Measurements from ENCODE around the gene KRTAP10-7. TPM values are rescaled to one million over a fixed set of nuclear protein-coding genes. Genes with fewer than 3 reads are reported as not detected.
"Not testable (repeated sequence)": the region's sequence is repeated elsewhere in the genome, so short reads cannot be mapped to it uniquely, and the experiment has no call there.

The KRTAP10-7 gene
- total RNA-seq, 1 experiment from 2014 or later = not detected

GRCh38 chr21:44644878-44645277 is 44.5 kb downstream of the KRTAP10-7 start:
- no peaks in the 10 kb centered on the region for H4K20me1 ChIP-seq (ENCODE audit: control insufficient read depth, insufficient read depth, insufficient read length)
- H3K23ac ChIP-seq (ENCODE audit: insufficient read length, low read depth, low read length) = no peak overlapping the region
- H3K4me1 ChIP-seq (ENCODE audit: insufficient read depth, low read length) = no peaks in the 10 kb centered on the region
- TF ChIP-seq CTCF (conservative IDR thresholded peaks at IDR 0.05) = no peak
- Mint-ChIP-seq H3K27me3 (ENCODE audit: low read depth) (peaks cover 8% of the 10 kb centered on the region), H3K36me3 (ENCODE audit: insufficient read depth in 1 of 3, low read depth in 3 of 3) (peaks cover 9 to 20% (median 16%) of the 10 kb centered on the region in 3 experiments), H3K27ac (no peak overlapping the region), H3K9me3 (peaks cover 22 to 25% of the 10 kb centered on the region in 2 experiments), H3K4me1 (peaks cover 13 to 14% of the 10 kb centered on the region in 2 experiments), H3K4me3 (no peak overlapping the region)
- no peak overlapping the region for H2AK5ac ChIP-seq (ENCODE audit: insufficient read length, low read length)
- no peak overlapping the region for H4K5ac ChIP-seq (ENCODE audit: insufficient read length, low read depth, low read length)
- no peaks in the 10 kb centered on the region for H3K79me1 ChIP-seq (ENCODE audit: insufficient read depth, low read depth, low read length, poor library complexity, severe bottlenecking)
- H2AFZ ChIP-seq (ENCODE audit: low read length) = no peak overlapping the region
- no peak overlapping the region for H3K4me2 ChIP-seq (ENCODE audit: insufficient read depth, insufficient read length, low read length)
- H3K79me2 ChIP-seq (ENCODE audit: insufficient read depth, low read length) = no peaks in the 10 kb centered on the region
- no peak overlapping the region for H3K27ac ChIP-seq (ENCODE audit: insufficient read length, low read depth, low read length)
- no peak overlapping the region for H2BK15ac ChIP-seq (ENCODE audit: low read depth, low read length)
- no peak overlapping the region for H3K18ac ChIP-seq (ENCODE audit: insufficient read length, low read depth, low read length)
- no peaks in the 10 kb centered on the region for H3K9me3 ChIP-seq (ENCODE audit: control insufficient read depth, low read depth, low read length)
- no peak for DNase-seq
- no peak overlapping the region for H2BK5ac ChIP-seq (ENCODE audit: insufficient read length, low read length)
- no peak overlapping the region for H2BK12ac ChIP-seq (ENCODE audit: insufficient read length, low read depth, low read length)
- no peak overlapping the region for H3K4ac ChIP-seq (ENCODE audit: low read depth, low read length)
- WGBS (ENCODE audit: extremely low coverage, insufficient read length, low lambda C conversion rate) = no CpG with 5 or more reads among the region's 2 CpGs
- no peak overlapping the region for H2BK20ac ChIP-seq (ENCODE audit: low read depth, low read length, poor library complexity, severe bottlenecking)
- H4K91ac ChIP-seq (ENCODE audit: insufficient read length, low read depth, low read length) = no peak overlapping the region
- no peak overlapping the region for H3K14ac ChIP-seq (ENCODE audit: insufficient read depth, low read length)
- H4K8ac ChIP-seq (replicated peaks; ENCODE audit: insufficient read length, low read depth, low read length) = no peak overlapping the region
- no peak overlapping the region for H3K9ac ChIP-seq (ENCODE audit: extremely low read depth, insufficient read length, low read length)
- no peak overlapping the region for H3T11ph ChIP-seq (ENCODE audit: low read length)
- H3K56ac ChIP-seq (ENCODE audit: insufficient read length, low read depth, low read length) = no peak overlapping the region
- H2BK120ac ChIP-seq (ENCODE audit: low read depth, low read length, poor library complexity, severe bottlenecking) = no peak overlapping the region
- H3K27me3 ChIP-seq (ENCODE audit: insufficient read depth, low read length) = no peaks in the 10 kb centered on the region
- H3K23me2 ChIP-seq (ENCODE audit: insufficient read length, low read depth, low read length, poor library complexity, severe bottlenecking) = peaks cover 2% of the 10 kb centered on the region

DNA sequence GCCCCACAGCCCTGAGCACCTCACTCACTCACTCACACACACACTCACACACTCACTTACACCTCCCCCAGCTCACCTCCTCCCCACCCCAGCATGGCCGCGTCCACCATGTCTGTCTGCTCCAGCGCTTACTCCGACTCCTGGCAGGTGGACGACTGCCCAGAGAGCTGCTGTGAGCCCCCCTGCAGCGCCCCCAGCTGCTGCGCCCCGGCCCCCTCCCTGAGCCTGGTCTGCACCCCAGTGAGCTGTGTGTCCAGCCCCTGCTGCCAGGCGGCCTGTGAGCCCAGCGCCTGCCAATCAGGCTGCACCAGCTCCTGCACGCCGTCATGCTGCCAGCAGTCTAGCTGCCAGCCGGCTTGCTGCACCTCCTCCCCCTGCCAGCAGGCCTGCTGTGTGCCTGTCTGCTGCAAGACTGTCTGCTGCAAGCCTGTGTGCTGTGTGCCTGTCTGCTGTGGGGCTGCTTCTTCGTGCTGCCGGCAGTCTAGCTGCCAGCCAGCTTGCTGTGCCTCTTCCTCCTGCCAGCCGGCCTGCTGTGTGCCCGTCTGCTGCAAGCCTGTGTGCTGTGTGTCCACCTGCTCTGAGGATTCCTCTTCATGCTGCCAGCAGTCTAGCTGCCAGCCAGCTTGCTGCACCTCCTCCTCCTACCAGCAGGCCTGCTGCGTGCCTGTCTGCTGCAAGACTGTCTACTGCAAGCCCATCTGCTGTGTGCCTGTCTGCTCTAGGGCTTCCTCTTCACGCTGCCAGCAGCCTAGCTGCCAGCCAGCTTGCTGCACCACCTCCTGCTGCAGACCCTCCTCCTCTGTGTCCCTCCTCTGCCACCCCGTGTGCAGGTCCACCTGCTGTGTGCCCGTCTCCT is 46.2 kb downstream of the KRTAP10-7 start, which contains the start of gene KRTAP10-11:
TSS of gene KRTAP10-11 (plus strand) at position 49 of the 856 bp plus-strand sequence. CDS start at position 94, 45 bp downstream.
- H3K23ac ChIP-seq (ENCODE audit: insufficient read length, low read depth, low read length); H3K9me3 ChIP-seq (ENCODE audit: control insufficient read depth, low read depth, low read length); H3K9ac ChIP-seq (ENCODE audit: extremely low read depth, insufficient read length, low read length); H3K18ac ChIP-seq (ENCODE audit: insufficient read length, low read depth, low read length); H2AFZ ChIP-seq (ENCODE audit: low read length); H2BK20ac ChIP-seq (ENCODE audit: low read depth, low read length, poor library complexity, severe bottlenecking); DNase-seq; H3K79me1 ChIP-seq (ENCODE audit: insufficient read depth, low read depth, low read length, poor library complexity, severe bottlenecking); H2BK15ac ChIP-seq (ENCODE audit: low read depth, low read length); H3K56ac ChIP-seq (ENCODE audit: insufficient read length, low read depth, low read length); H4K5ac ChIP-seq (ENCODE audit: insufficient read length, low read depth, low read length); H3T11ph ChIP-seq (ENCODE audit: low read length); H3K27me3 ChIP-seq (ENCODE audit: insufficient read depth, low read length); H3K27ac ChIP-seq (ENCODE audit: insufficient read length, low read depth, low read length); H3K14ac ChIP-seq (ENCODE audit: insufficient read depth, low read length); H4K91ac ChIP-seq (ENCODE audit: insufficient read length, low read depth, low read length); H4K20me1 ChIP-seq (ENCODE audit: control insufficient read depth, insufficient read depth, insufficient read length); H2BK120ac ChIP-seq (ENCODE audit: low read depth, low read length, poor library complexity, severe bottlenecking); H2BK5ac ChIP-seq (ENCODE audit: insufficient read length, low read length); H3K4ac ChIP-seq (ENCODE audit: low read depth, low read length); H2BK12ac ChIP-seq (ENCODE audit: insufficient read length, low read depth, low read length); H4K8ac ChIP-seq (replicated peaks; ENCODE audit: insufficient read length, low read depth, low read length); H3K4me1 ChIP-seq (ENCODE audit: insufficient read depth, low read length); H3K79me2 ChIP-seq (ENCODE audit: insufficient read depth, low read length); H2AK5ac ChIP-seq (ENCODE audit: insufficient read length, low read length); H3K23me2 ChIP-seq (ENCODE audit: insufficient read length, low read depth, low read length, poor library complexity, severe bottlenecking); H3K4me2 ChIP-seq (ENCODE audit: insufficient read depth, insufficient read length, low read length); H3K27me3 Mint-ChIP-seq (ENCODE audit: low read depth): not testable (repeated sequence)
- H3K9me3 Mint-ChIP-seq = peaks cover 22 to 27% of the 10 kb centered on the region in 2 experiments
- H3K36me3 Mint-ChIP-seq (ENCODE audit: insufficient read depth in 1 of 3, low read depth in 3 of 3) = peaks cover 11 to 20% (median 16%) of the 10 kb centered on the region in 3 experiments
- peak within 1 kb of the TSS; percentile 53 to 88 (median 76); a peak in 5 of 7 replicates for H3K27ac Mint-ChIP-seq
- peak within 1 kb of the TSS in 1 of 2 experiments; percentile 36; a peak in 1 of 5 replicates for H3K4me3 Mint-ChIP-seq
- no CpG with 5 or more reads among the region's 21 CpGs for WGBS (ENCODE audit: extremely low coverage, insufficient read length, low lambda C conversion rate)
- H3K4me1 Mint-ChIP-seq = peaks cover 11 to 14% of the 10 kb centered on the region in 2 experiments

Data from H9 (cell line).